ENCODE data around the gene RBM39. TPM values are rescaled to one million over a fixed set of nuclear protein-coding genes. Genes with fewer than 3 reads are reported as not detected.

Gene RBM39
- total RNA-seq, 2 experiments from 2014 or later: 317 to 321 TPM

GRCh38 chr20:35662551-35662950, 79.5 kb downstream of the RBM39 start:
- Mint-ChIP-seq H3K9me3 (no peaks in the 10 kb centered on the region), H3K27me3 (no peaks in the 10 kb centered on the region), H3K4me1 (ENCODE audit: low read depth) (peaks cover 47% of the 10 kb centered on the region), H3K4me3 (peak overlapping the region; percentile 93), H3K27ac (peak overlapping the region; percentile 99), H3K36me3 (ENCODE audit: low read depth) (peaks cover 45% of the 10 kb centered on the region)
- ATAC-seq: no peak
- CTCF ChIA-PET: interaction anchor here (2.3 to 4.8 kb wide), 2 partner anchors 44 to 292 kb away, joined by 12 to 49 read pairs; partner anchors contain the start of gene SCAND1
- POLR2A ChIA-PET: interaction anchor here (0.6 to 9.1 kb wide), 21 partner anchors 9 to 292 kb away, joined by 3 to 163 read pairs (median 10); partner anchors contain the start of genes CEP250, NFS1, PHF20 and RBM39
- peak; percentile 21 for DNase-seq
- no peak for TF ChIP-seq CTCF (IDR thresholded peaks at IDR 0.05)
- intact Hi-C loops (cut with micrococcal nuclease): loop anchor here (5.0 kb wide), 2 partner anchors 45 to 75 kb away; partner anchors contain the start of gene SPAG4

GRCh38 chr20:35661908-35662307, 80.2 kb downstream of the RBM39 start:
- Mint-ChIP-seq H3K36me3 (ENCODE audit: low read depth) (peaks cover 51% of the 10 kb centered on the region), H3K4me1 (ENCODE audit: low read depth) (peaks cover 54% of the 10 kb centered on the region), H3K9me3 (no peaks in the 10 kb centered on the region), H3K27ac (peak overlapping the region; percentile 99), H3K4me3 (peak overlapping the region; percentile 93), H3K27me3 (no peaks in the 10 kb centered on the region)
- ChIA-PET CTCF (interaction anchor here (1.1 to 4.8 kb wide), 4 partner anchors 10 to 292 kb away, joined by 3 to 49 read pairs (median 4); partner anchors contain the start of gene SCAND1), POLR2A (interaction anchor here (0.6 to 9.1 kb wide), 12 partner anchors 8 to 292 kb away, joined by 3 to 163 read pairs (median 8); partner anchors contain the start of genes CEP250, ERGIC3, NFS1 and RBM39)
- no peak for TF ChIP-seq CTCF (IDR thresholded peaks at IDR 0.05)
- DNase-seq (no peak), ATAC-seq (no peak)
- intact Hi-C loops (cut with micrococcal nuclease): loop anchor here (5.0 kb wide), 2 partner anchors 45 to 75 kb away; partner anchors contain the start of gene SPAG4

- ChIA-PET CTCF (interaction anchor here (1.1 to 4.8 kb wide), 4 partner anchors 9 to 293 kb away, joined by 3 to 49 read pairs (median 4); partner anchors contain the start of gene SCAND1), POLR2A (interaction anchor here (0.6 to 9.1 kb wide), 14 partner anchors 8 to 293 kb away, joined by 3 to 163 read pairs (median 4); partner anchors contain the start of genes CEP250, ERGIC3, RBM39 and SCAND1)
- peaks cover 58% of the 10 kb centered on the region for H3K4me1 Mint-ChIP-seq (ENCODE audit: low read depth)
- H3K36me3 Mint-ChIP-seq (ENCODE audit: low read depth): peaks cover 52% of the 10 kb centered on the region
- ATAC-seq (peak; percentile 13), DNase-seq (no peak)
- TF ChIP-seq CTCF (IDR thresholded peaks at IDR 0.05): no peak
- H3K27ac Mint-ChIP-seq: peak overlapping the region; percentile 99
- peak overlapping the region; percentile 93 for H3K4me3 Mint-ChIP-seq
- intact Hi-C loops (cut with micrococcal nuclease): loop anchor here (5.0 kb wide), 2 partner anchors 44 to 76 kb away; partner anchors contain the start of gene SPAG4
- no peaks in the 10 kb centered on the region for H3K27me3 Mint-ChIP-seq
- H3K9me3 Mint-ChIP-seq: no peaks in the 10 kb centered on the region
Measured at GRCh38 chr20:35661053-35661452, 81.0 kb downstream of the RBM39 start.

- DNase-seq: peak; percentile 57
- ChIA-PET POLR2A (interaction anchor here (0.7 to 9.1 kb wide), 14 partner anchors 8 to 294 kb away, joined by 3 to 163 read pairs (median 4); partner anchors contain the start of genes ERGIC3, RBM39, SCAND1 and SPAG4), CTCF (interaction anchor here (1.1 to 4.8 kb wide), 6 partner anchors 8 to 294 kb away, joined by 3 to 49 read pairs (median 4); partner anchors contain the start of gene SCAND1)
- H3K27me3 Mint-ChIP-seq: no peaks in the 10 kb centered on the region
- H3K27ac Mint-ChIP-seq: peak overlapping the region; percentile 99
- ATAC-seq: peak; percentile 22
- H3K9me3 Mint-ChIP-seq: no peaks in the 10 kb centered on the region
- H3K36me3 Mint-ChIP-seq (ENCODE audit: low read depth): peaks cover 52% of the 10 kb centered on the region
- peak overlapping the region; percentile 93 for H3K4me3 Mint-ChIP-seq
- intact Hi-C loops (cut with micrococcal nuclease): loop anchor here (5.0 kb wide), 2 partner anchors 43 to 77 kb away; partner anchors contain the start of gene SPAG4
- H3K4me1 Mint-ChIP-seq (ENCODE audit: low read depth): peaks cover 58% of the 10 kb centered on the region
- no peak for TF ChIP-seq CTCF (IDR thresholded peaks at IDR 0.05)
Measured at GRCh38 chr20:35660122-35660937, 81.7 kb downstream of the RBM39 start.

Measured in activated CD8-positive, alpha-beta T cell treated with anti-CD3 and anti-CD28 coated beads for 36 hours (primary cell).